Measurements from ENCODE around the gene HIRA.

DNA sequence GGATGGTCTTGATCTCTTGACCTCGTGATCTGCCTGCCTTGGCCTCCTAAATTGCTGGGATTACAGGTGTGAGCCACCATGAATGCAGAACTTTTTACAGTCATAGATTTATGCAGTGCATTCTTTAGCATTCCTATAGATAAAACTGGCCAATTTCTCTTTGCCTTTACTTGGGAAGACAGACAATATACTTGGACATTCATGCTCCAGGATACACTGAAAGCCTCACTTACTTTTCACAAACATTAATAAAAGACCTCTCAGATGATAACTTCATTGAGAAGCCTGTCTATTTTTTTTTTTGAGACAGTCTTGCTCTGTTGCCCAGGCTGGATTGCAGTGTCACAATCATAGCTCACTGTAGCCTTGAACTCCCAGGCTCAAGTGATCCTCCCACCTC lies 127.7 kb downstream of the HIRA start:
- no peak for TF ChIP-seq POLR2A (IDR thresholded peaks at IDR 0.05; ENCODE audit: low read depth, low read length)
- no peak for TF ChIP-seq POLR2AphosphoS5 (IDR thresholded peaks at IDR 0.05; ENCODE audit: low read depth, low read length)
